Nucleus accumbens (tissue), 56 donors: ENCODE measurements around the gene KRT4.

Experiments used
- DNase-seq, 56 donors: peaks; one replicate each; lab custom pipeline; 2025; lab: John Stamatoyannopoulos, UW

Gene KRT4

DNA sequence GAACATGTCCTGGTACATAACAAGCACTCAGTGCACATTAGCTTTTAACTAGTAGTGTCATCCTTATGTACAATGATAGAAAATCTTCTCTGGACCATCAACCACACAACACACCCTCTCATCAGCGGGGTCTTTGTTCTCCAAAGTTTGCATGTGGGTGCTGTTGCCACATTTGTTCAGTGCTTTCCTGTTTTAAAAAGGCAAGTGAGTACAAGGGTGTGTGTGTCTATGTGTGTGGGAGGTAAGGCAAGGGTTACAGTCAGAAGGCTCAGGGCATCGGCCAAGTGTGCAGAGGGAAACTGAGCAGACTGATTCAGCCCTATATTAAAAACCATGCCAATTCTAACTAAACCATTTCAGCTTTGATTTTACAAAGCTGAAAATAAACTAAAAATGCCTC lies 54.7 kb downstream of the KRT4 start:
- no peak for DNase-seq

DNA sequence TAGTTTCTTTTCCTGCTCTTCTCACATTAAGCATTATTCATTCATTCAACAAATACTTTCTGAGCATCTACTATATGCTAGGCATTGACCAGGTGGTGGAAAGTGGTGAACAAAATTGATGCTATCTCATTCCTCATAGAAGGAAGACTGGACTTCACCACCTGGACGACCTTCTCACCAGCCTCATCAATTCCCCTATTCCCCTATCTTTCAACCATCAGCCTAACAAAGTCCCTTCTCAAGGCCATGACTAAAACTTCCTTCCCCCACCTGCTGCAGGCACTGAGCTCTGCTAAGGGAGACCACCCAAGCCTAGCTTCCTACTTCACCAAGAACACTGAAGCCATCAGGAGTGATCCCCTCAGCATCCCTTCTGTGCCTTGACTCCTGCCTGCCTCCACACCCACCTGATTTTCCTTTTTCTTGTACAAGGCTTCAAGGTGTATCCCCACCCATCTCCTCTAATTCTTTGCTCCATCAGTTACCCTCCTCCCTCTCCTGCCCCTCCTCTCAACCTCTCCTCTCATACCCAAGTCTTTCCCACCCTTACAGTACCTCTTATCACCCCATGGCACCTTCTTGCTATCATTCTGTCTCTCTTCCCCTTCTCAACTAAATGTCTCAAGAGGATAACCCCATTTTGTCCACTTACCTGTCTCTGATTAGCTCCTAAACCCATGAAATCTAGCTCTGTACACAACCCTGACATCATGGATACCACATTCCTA lies 56.3 kb downstream of the KRT4 start:
- DNase-seq: no peak
